ENCODE measurements around the gene CYP24A1.
"Not testable (repeated sequence)": the region's sequence is repeated elsewhere in the genome, so short reads cannot be mapped to it uniquely, and the experiment has no call there.

CYP24A1 gene

GRCh38 chr20:54127855-54128574, 45.8 kb downstream of the CYP24A1 start:
- H3K4me2 ChIP-seq: no peak overlapping the region

GRCh38 chr20:54126806-54127655, 46.8 kb downstream of the CYP24A1 start:
- Histone ChIP-seq H3K4me2 (no peak overlapping the region), H3K4me3 (IDR thresholded peaks at IDR 0.05; ENCODE audit: insufficient read depth, low read depth, low read length) (no peak overlapping the region), H3K9ac (no peak overlapping the region), H3K4me1 (ENCODE audit: low read depth, poor library complexity, severe bottlenecking) (no peaks in the 10 kb centered on the region), H3K79me2 (ENCODE audit: insufficient read depth, low read depth) (no peaks in the 10 kb centered on the region), H2AFZ (ENCODE audit: low read depth) (no peak overlapping the region), H4K20me1 (ENCODE audit: insufficient read depth) (no peaks in the 10 kb centered on the region), H3K27ac (no peak overlapping the region), H3K27me3 (ENCODE audit: insufficient read depth, low read depth) (no peaks in the 10 kb centered on the region), H3K36me3 (ENCODE audit: insufficient read depth) (no peaks in the 10 kb centered on the region)
- TF ChIP-seq CTCF (conservative IDR thresholded peaks at IDR 0.05; ENCODE audit: low read depth, low read length): no peak

More at GRCh38 chr20:54127855-54128574, 45.8 kb downstream of the CYP24A1 start:
- no peak overlapping the region for H2AFZ ChIP-seq (ENCODE audit: low read depth)
- H3K79me2 ChIP-seq (ENCODE audit: insufficient read depth, low read depth): no peaks in the 10 kb centered on the region
- TF ChIP-seq CTCF (conservative IDR thresholded peaks at IDR 0.05; ENCODE audit: low read depth, low read length): no peak
- H3K9ac ChIP-seq: no peak overlapping the region
- H3K36me3 ChIP-seq (ENCODE audit: insufficient read depth): no peaks in the 10 kb centered on the region
- no peak overlapping the region for H3K4me3 ChIP-seq (IDR thresholded peaks at IDR 0.05; ENCODE audit: insufficient read depth, low read depth, low read length)
- H4K20me1 ChIP-seq (ENCODE audit: insufficient read depth): no peaks in the 10 kb centered on the region
- H3K4me1 ChIP-seq (ENCODE audit: low read depth, poor library complexity, severe bottlenecking): no peaks in the 10 kb centered on the region
- H3K27me3 ChIP-seq (ENCODE audit: insufficient read depth, low read depth): no peaks in the 10 kb centered on the region
- no peak overlapping the region for H3K27ac ChIP-seq

- H2AFZ ChIP-seq (ENCODE audit: low read depth); H3K9ac ChIP-seq; H3K36me3 ChIP-seq (ENCODE audit: insufficient read depth); H3K79me2 ChIP-seq (ENCODE audit: insufficient read depth, low read depth); H3K27me3 ChIP-seq (ENCODE audit: insufficient read depth, low read depth); H4K20me1 ChIP-seq (ENCODE audit: insufficient read depth); H3K4me2 ChIP-seq; H3K4me3 ChIP-seq (IDR thresholded peaks at IDR 0.05; ENCODE audit: insufficient read depth, low read depth, low read length); H3K4me1 ChIP-seq (ENCODE audit: low read depth, poor library complexity, severe bottlenecking); H3K27ac ChIP-seq: not testable (repeated sequence)
These were observed 47.5 kb downstream of the CYP24A1 start for GRCh38 chr20:54126328-54126727.

GRCh38 chr20:54123587-54124180, 50.1 kb downstream of the CYP24A1 start:
- Histone ChIP-seq H3K79me2 (ENCODE audit: insufficient read depth, low read depth) (no peaks in the 10 kb centered on the region), H3K4me3 (IDR thresholded peaks at IDR 0.05; ENCODE audit: insufficient read depth, low read depth, low read length) (no peak overlapping the region), H3K27me3 (ENCODE audit: insufficient read depth, low read depth) (no peaks in the 10 kb centered on the region), H2AFZ (ENCODE audit: low read depth) (no peak overlapping the region), H3K36me3 (ENCODE audit: insufficient read depth) (no peaks in the 10 kb centered on the region), H3K4me2 (no peak overlapping the region), H3K4me1 (ENCODE audit: low read depth, poor library complexity, severe bottlenecking) (no peaks in the 10 kb centered on the region), H3K9ac (no peak overlapping the region), H3K27ac (no peak overlapping the region), H4K20me1 (ENCODE audit: insufficient read depth) (no peaks in the 10 kb centered on the region)
- TF ChIP-seq CTCF (conservative IDR thresholded peaks at IDR 0.05; ENCODE audit: low read depth, low read length): no peak

Measured in KMS-11 (cell line).